HG03159 (cell line): ENCODE data around the gene C19orf81.
"Not testable (repeated sequence)": the region's sequence is repeated elsewhere in the genome, so short reads cannot be mapped to it uniquely, and the experiment has no call there.

ENCODE experiments used
- ATAC-seq: cut with Tn5 transposase; IDR thresholded peaks from one replicate; pipeline ENCODE4 v1.9.1; 2021; ENCODE audit warnings: mild to moderate bottlenecking, moderate library complexity; ENCODE audit not compliant: unreplicated experiment

Gene C19orf81

DNA sequence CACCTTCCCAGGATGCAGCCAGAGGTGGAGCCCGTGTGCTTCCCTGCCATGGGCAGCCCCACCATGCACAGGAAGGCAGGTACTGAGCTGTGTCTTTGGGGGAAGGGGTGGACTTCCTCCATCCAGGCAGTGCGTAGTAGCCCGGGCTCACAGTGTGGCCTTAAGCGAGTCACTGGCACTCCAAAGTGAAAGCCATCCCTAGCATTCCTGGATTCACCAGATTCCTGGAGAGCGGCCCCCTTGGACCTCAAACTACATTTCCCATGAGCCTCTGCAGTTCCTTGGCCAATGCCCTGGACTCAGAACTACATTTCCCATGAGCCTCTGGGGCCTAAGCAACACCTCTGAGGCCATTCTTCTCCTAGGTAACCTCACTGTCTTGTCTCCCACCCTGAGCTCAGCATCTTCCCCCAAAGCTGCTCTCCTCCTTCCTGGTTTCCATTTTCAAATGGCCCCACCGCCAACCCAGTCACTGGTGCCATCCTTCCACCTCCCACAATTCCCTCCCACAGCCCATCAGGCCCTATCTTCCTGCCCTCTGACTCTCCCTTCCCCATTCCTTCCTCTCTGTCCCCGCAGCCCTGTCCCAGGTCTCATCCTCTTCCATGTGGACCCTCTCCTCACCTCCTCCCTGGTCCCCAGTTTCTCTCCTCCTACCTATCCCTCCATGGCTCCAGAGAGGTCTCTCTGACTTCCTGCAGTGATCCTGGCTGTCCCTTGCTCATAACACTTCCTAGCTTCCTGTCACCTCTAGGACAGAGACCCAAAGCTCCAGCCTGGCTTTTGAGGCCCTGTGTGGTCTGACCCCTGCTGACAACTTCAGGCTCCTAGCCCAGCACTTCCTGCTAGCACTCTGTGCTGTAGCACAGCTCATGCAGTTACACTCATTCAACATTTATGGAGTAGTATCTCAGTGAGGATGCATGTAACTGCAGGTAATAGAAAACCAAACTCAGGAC lies at the start of gene C19orf81:
Gene C19orf81, plus strand, starts transcription at position 13 of the 959 bp plus-strand sequence. Its CDS starts 0 bp downstream, at position 13.
- no peak for ATAC-seq

DNA sequence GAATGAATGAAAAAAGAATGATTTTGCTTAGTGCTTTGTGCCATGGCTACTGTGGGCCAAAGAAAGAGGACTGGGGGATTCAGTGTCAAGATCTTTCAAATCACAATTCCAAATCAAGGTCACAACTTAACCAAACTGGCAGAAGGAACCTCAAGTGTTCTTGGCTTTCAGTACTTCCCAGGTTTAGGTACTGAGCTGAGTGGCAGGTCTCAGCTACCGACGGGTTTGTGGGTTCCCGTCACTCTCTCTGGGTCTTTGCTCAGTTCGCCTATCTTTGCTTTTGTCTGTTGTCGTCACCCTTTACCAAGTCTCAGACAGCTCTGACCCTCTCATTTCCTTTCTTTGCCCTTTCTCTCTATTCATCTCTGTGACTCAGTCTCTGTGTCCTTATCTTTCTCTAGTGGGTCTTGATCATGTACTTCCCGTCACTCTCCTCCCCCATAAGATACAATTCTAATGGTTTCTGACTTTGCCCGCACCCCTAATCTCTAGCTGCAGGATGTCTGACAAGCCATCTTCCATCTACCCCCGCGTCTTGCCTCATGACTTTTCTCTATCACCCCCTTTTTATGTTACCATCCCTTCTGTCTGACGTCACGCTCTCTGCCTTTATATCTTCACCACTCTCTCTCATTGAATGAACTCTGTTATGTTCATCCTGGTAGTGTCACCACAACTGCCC lies 47.7 kb upstream of the C19orf81 start:
- ATAC-seq = no peak

DNA sequence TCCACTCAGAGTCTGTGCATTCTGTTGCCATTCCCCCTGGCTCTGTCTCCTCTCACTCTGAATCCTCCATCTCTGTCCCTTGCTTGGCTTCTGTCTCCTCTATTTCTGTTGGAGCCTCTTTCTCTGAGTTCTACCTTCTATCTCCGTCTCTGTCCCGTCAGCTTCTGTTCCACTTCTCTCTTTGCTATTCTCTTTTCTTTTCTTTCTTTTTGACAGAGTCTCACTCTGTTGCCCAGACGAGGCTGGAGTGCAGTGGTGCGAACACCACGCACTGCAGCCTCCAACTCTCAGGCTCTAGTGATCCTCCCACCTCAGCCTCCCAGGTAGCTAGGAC lies 47.2 kb upstream of the C19orf81 start:
- no peak for ATAC-seq

DNA sequence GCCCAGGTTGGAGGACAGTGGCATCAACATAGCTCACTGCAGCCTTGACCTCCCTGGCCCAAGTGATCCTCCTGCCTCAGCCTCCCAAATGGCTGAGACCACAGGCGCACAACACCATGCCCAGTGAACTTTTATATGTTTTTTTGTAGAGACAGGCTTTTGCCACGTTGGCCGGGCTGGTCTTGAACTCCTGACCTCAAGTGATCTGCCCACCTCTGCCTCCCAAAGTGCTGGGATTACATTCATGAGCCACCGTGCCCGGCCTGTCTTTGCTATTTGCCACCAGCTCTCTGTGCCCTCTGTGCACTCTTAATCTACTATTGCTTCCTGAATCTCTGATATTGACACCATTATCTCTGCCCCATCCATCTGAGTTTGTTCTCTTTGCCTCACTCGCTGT lies 46.7 kb upstream of the C19orf81 start:
- no peak for ATAC-seq

DNA sequence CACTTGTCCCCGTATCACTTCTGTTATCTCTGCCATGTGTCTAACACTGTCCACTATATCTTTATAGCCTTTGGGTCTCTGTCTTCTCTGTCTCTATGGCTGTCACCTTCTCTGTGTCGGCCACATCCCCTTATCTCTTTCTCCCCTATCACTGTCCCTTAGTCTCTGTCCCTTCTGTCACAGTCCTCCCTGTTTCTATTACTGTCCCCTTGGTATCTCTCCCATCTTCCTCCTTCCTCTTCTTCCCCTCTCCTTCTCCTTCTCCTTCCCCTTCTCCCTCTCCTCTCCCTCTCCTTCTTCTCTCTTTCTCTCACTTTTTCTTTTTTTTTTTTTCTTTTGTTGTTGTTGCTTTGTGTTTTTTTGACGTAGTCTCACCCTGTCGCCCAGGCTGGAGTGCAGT lies 46.3 kb upstream of the C19orf81 start:
- ATAC-seq = no peak

DNA sequence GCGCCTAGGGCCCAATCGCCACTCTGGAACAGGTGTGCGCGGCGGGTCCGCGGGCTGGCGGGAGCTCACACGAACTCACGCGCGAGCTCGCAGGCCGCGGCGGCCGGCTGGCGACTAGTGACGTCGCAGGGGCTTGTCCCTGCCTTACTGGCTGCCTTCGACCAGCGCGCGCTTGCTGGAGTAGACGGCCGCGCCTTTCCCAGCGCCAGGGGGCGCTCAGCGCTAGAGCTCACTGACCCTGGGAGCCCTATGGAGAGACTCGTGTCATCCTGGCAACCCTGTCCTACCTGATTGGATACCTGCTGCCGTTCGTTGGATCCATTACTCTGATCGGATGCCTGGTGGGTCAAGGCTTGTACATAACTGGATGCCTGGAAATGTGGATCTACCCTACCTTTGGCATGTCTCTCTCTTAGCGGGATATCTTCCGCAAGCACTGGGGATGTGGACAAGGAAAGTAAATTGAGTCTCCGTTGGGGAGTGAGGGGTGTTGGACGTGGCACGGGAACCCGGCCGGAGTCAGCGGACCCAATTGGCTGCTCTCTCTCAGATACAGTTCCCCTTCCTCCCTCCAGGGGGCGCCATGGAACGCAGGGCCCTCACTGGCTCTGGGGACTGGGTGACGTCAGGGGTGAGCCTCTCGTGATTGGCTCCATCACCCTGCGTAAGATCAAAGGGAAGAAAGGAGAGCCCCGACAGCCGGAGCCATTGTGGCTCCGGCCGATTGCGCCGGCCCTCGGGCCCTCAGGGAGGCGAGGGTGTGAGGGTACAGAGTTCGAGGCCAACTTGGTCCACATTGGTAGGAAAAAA lies 44.8 kb upstream of the C19orf81 start:
- not testable (repeated sequence) for ATAC-seq

DNA sequence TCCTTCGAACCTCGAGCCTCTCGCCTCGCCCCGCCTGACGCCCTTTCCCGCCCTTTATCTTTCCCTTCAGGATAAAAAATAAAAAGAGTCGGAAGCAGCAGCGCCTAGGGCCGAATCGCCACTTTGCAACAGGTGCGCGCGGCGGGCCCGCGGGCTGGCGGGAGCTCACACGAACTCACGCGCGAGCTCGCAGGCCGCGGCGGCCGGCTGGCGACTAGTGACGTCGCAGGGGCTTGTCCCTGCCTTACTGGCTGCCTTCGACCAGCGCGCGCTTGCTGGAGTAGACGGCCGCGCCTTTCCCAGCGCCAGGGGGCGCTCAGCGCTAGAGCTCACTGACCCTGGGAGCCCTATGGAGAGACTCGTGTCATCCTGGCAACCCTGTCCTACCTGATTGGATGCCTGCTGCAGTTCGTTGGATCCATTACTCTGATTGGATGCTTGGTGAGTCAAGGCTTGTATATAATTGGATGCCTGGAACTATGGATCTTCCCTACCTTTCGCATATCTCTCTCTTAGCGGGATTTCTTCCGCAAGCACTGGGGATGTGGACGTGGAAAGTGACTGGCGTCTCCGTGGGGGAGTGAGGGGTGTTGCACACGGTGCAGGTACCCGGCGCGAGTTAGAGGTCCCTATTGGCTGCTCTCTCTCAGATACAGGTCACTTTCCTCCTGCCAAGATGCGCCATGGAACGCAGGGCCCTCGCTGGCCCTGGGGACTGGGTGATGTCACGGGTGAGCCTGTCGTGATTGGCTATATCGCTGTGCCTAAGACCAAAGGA lies 43.0 kb upstream of the C19orf81 start:
- not testable (repeated sequence) for ATAC-seq

DNA sequence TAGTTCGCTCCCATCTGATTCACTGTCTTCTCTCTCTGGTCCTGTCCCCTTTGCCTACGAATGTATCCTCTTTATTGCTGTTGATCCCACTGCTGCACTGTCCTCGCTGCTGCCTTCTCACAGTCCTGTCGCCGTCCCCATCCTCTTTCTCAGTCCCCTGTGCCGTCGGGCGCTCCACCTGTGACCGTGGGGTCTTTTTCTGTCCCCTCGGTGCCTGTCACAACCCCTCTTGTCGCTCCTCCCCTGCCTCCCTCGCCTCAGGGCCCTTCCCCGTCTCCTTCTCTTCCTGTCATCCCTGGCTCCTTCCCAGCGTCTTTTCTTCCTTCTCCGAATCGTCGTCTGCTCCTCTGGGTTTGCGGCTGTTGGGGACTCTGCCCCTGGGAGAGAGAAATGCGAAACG lies 41.9 kb upstream of the C19orf81 start:
- no peak for ATAC-seq

DNA sequence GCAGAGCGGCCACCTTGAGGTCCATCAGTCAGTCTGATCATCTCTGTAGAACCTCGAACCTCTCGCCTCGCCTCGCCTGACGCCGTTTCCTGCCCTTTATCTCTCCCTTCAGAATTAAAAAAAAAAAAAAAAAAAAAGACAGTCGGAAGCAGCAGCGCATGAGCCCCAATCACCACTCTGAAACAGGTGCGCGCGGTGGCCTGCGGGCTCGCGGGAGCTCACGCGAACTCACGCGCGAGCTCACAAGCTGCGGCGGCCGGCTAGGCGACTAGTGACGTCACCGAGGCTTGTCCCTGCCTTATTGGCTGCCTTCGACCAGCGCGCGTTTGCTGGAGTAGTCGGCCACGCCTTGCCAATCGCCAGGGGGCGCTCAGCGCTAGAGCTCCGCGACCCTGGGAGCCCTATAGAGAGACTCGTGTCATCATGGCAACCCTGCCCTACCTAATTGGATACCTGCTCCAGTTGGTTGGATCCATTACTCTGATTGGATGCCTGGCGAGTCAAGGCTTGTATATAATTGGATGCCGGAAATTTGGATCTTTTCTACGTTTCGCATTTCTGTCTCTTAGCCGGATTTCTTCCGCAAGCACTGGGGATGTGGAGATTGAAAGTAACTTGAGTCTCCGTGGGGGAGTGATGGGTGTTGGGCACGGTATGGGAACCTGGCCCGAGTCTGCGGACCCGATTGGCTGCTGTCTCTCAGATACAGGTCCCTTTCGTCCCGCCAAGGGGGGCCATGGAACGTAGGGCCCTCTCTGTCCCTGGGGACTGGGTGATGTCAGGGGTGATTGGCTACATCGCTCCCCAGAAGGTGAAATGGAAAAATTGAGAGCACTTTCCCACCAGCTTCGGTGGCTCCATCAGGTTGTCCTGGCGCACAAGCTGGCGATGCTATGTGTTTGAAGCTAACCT lies 41.1 kb upstream of the C19orf81 start:
- no peak for ATAC-seq

DNA sequence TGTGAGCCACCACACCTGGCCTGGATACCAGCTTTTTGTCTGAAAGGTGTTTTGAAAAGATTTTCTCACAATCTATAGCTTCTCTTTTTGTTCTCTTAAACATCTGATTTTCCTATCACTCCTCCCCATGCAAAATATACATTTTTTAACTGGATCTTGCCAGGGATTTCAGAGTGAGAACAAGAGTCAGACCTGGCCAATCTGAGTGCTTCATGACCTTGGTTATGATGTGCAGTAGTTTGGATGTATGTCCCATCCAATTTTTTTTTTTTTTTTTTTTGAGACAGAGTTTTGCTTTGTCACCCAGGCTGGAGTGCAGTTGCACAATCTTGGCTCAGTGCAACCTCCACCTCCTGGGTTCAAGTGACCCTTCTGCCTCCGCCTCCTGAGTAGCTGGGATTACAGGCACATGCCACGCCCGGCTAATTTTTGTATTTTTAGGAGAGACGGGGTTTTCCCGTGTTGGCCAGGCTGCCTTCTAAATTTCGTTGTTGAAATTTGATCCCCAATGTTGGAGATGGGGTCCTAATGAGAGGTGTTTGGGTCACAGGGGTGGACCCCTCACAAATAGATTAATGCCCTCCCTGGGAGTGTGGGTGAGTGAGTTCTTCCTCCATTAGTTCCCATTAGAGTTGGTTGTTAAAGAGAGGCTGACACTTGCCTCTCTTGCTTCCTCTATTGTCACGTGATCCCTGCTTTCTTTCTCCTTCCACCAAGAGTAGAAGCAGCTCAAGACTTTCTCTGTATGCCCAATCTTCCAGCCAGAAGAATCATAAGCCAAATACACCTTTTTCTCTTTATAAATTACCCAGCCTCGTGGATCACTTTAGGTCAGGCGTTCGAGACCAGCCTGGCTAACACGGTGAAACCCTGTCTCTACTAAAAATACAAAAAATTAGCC lies 36.5 kb upstream of the C19orf81 start:
- ATAC-seq = not testable (repeated sequence)

DNA sequence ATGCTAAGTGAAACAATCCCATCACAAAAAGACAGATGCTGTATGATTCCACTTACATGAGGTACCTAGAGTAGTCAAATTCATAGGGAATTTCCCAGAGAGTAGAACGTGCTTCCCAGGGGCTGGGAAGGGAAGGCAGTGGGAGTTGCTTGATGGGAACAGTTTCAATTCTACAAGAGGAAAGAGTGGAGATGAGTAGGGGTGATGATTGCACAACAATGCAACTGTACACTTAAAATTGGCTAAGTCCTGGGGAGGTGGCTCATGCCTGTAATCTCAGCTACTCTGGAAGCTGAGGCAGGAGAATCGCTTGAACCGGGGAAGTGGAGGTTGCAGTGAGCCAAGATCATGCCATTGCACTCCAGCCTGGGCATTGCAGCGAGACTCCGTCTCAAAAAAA lies 30.9 kb upstream of the C19orf81 start:
- ATAC-seq = not testable (repeated sequence)

DNA sequence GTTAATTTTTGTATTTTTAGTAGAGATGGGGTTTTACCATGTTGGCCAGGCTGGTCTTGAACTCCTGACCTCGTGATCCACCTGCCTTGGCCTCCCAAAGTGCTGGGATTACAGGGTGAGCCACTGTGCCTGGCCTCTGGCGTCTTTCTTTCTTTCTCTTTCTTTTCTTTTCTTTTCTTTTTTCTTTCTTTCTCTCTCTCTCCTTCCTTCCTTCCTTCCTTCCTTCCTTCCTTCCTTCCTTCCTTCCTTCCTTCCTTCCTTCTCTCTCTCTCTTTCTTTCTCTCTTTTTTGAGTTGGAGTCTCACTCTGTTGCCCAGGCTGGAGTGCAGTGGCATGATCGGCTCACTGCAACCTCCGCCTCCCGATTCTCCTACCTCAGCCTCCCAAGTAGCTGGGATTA lies 30.1 kb upstream of the C19orf81 start:
- ATAC-seq = not testable (repeated sequence)

DNA sequence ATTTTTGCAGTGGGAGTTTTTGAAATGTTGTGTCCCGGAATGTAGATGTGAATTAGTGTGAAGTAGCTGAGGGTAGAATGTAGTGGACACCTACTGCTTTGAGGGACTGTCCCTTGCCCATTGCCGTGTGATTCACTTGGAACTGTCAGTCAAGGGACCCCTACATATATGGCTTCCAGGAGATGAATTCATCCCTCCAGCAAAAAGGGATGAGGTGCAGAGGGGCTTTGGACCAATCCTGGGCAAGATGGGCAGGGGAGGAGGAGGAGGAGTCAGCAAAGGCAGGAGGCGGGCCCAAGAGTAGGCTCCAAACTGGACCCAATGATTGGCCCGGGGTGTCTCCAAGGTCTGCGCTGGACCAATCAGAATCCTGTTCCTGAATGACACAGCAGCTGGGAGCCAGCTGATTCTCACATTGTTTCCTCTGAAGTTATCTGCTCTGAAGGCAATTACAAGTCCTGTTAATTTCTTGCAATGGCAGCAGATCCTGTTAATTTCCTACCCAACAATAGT lies 28.8 kb upstream of the C19orf81 start:
- not testable (repeated sequence) for ATAC-seq

DNA sequence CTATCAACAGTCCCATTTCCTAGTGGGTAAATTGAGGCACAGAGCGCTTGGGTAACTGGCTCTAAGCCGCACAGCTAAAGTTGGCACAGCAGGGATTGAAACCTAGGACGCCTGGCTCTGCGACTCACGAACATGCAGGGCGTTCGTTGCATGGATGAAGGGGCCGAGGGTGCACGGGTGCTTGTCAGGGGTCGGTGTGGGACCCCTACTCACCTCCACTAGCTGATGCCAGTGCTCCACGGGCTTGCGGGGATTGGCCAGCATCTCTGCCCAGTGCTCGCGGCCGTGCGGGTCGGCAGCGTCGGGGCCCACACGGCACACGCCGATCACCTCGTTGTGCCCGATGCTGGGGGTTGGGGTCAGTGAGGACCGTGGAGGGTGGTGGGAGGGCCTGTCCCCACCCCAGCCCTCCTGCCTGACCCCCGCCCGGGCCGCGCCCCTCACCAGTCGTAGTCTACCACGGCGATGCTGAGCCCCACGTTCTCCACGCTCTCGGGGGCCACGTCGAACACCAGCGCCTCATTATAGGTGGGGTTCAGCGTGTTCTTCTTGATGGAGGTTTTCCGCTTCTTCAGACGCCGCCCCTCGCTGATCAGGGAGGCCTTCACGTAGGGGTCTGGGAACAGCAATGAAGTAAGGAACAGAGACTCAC lies 24.2 kb upstream of the C19orf81 start:
- ATAC-seq = no peak

DNA sequence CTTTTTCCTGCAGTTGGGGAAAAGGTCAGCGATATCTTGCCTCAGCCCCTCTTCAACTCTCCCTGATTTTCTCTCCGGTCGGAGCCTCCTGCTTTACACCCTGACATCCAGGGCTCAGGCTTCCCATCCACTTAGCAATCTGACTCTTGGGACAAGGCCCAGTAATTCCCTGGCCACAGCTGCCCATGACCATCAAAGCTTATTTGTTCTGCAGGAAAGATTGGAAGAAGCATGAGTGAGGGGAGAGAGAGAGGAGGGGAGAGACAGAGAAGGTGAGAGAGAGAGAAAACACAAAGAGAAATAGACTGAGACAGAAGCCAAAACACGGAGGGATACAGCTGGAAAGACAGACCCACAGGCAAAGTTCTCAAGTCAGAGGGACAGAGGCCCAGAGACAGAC lies 23.2 kb upstream of the C19orf81 start:
- no peak for ATAC-seq

DNA sequence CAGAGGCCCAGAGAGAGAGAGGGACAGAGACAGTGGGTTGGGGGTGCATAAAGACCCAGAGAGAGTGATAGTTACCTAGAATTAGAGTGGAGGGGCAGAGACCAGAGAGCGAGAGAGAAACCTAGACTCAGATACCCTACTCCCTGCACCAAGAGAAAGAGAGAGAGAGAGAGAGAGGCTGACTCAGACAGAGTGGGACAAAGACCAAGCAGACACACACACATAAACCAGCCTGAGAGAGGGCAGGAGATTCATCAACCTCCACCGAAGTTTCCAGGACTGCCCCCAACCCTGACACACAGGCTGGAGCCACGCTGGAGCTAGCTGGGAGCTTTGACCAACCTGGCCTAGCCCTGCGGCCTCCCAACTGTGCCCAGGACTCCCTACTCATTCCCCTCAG lies 22.4 kb upstream of the C19orf81 start:
- ATAC-seq = no peak

DNA sequence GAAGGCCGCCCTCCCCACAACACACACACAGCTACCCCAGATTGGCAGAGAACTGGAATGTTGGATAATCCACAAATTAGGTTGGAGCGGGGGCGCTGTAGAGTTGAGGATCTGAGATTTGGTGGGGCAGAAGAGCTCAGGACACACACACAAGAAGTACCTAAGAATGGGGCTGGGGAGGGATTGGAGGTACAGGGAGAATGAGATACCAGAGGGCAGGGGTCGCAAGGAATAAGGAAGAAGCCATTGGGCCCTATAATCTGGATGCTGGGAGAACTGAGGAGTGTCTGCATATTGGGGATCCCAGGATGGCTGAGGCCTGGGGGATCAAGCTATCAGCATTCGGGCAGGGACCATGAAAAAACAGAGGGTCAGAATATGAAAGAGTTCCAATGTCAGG lies 21.1 kb upstream of the C19orf81 start:
- ATAC-seq = no peak

DNA sequence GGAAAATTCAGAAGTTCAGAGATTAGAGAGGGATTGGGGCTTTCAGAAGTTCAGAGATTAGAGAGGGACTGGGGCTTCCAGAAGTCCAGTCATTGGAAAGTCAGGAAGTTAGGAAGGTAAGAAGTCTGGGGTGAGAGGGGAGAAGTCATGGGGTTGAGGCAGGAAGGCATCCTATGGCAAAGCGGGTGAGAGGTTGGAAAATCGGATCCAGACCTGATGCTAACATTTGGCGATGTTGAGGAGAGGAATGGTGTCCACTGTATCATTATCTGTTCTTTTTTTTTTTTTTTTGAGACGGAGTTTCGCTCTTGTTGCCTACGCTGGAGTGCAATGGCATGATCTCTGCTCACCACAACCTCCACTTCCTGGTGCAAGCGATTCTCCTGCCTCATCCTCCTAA lies 20.7 kb upstream of the C19orf81 start:
- no peak for ATAC-seq
